ENCODE results near the gene SH3BP5.
"Not testable (repeated sequence)": the region's sequence is repeated elsewhere in the genome, so short reads cannot be mapped to it uniquely, and the experiment has no call there.

SH3BP5 gene

DNA sequence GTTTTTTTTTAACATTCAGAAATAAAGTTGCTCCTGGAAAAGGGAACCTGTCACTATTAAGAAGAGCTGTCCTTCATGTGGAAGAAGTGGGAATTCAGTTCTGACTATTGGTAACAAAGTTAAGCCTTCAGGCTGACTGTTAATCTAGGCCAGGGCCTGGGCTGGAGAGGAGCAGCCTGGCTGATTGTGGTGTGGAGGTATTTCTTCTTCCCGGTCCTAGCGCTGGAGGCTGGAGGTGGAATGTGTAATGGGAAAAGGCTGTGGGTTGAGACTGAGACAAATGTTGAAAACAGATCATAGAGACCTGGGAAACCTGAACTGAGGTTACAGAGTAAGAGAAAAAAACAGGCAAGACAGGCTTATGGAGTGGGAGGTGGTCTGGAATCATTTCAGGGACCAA lies 23.8 kb upstream of the SH3BP5 start:
- Mint-ChIP-seq H3K27ac (peak overlapping the region; percentile 82), H3K27me3 (no peaks in the 10 kb centered on the region), H3K4me3 (no peak overlapping the region), H3K9me3 (no peaks in the 10 kb centered on the region), H3K4me1 (ENCODE audit: low read depth) (peaks cover 43% of the 10 kb centered on the region), H3K36me3 (ENCODE audit: low read depth) (no peaks in the 10 kb centered on the region)
- DNase-seq: no peak

DNA sequence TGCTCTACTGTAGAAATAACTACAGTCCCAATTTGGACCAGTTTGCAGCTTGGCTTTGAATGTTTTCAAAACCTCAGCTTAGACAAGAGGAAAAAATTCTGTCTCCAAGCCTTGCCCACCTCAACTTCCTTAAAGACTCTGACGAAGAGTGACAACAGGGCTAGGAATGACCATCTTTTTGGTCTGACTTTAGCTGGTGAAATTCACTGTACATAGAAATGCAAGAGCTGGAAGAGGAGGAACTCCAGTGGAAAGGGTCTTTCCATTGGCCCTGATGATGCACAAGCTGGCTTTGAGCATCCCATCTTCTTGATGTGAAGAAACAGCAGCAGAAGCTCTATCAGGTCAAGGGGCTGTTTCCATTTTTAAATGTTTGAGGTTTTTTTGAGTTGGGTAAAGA lies 22.7 kb upstream of the SH3BP5 start:
- no peak for DNase-seq

GRCh38 chr3:15354485-15354884 lies 22.1 kb upstream of the SH3BP5 start:
- H3K27ac Mint-ChIP-seq: no peak overlapping the region
- H3K36me3 Mint-ChIP-seq (ENCODE audit: low read depth): no peaks in the 10 kb centered on the region
- H3K4me1 Mint-ChIP-seq (ENCODE audit: low read depth): peaks cover 33% of the 10 kb centered on the region
- H3K4me3 Mint-ChIP-seq: no peak overlapping the region
- no peak for DNase-seq
- H3K9me3 Mint-ChIP-seq: no peaks in the 10 kb centered on the region
- H3K27me3 Mint-ChIP-seq: no peaks in the 10 kb centered on the region

More for the DNA sequence above, 22.7 kb upstream of the SH3BP5 start:
- Mint-ChIP-seq H3K9me3 (no peaks in the 10 kb centered on the region), H3K27ac (no peak overlapping the region), H3K36me3 (ENCODE audit: low read depth) (no peaks in the 10 kb centered on the region), H3K4me3 (no peak overlapping the region), H3K4me1 (ENCODE audit: low read depth) (peaks cover 34% of the 10 kb centered on the region), H3K27me3 (no peaks in the 10 kb centered on the region)

GRCh38 chr3:15350141-15350540 lies 17.8 kb upstream of the SH3BP5 start:
- Mint-ChIP-seq H3K27me3 (no peaks in the 10 kb centered on the region), H3K4me3 (no peak overlapping the region), H3K4me1 (ENCODE audit: low read depth) (peaks cover 39% of the 10 kb centered on the region), H3K9me3 (no peaks in the 10 kb centered on the region), H3K27ac (no peak overlapping the region), H3K36me3 (ENCODE audit: low read depth) (no peaks in the 10 kb centered on the region)
- no peak for DNase-seq

DNA sequence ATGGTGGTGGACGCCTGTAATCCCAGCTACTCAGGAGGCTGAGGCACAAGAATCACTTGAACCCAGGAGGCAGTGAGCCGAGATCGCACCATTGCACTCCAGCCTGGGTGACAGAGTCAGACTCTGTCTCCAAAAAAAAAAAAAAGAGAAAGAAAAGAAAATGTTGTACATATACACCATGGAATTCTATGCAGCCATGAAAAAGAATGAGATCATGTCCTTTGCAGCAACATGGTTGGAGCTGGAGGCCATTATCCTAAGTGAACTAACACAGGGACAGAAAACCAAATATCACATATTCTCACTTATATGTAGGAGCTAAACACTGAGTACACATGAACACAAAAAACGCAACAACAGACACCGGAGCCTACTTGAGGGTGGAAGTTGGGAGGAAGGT lies 17.1 kb upstream of the SH3BP5 start:
- H3K36me3 Mint-ChIP-seq (ENCODE audit: low read depth); H3K9me3 Mint-ChIP-seq; DNase-seq; H3K27ac Mint-ChIP-seq; H3K4me3 Mint-ChIP-seq; H3K27me3 Mint-ChIP-seq: not testable (repeated sequence)
- peaks cover 35% of the 10 kb centered on the region for H3K4me1 Mint-ChIP-seq (ENCODE audit: low read depth)

- H3K4me1 Mint-ChIP-seq (ENCODE audit: low read depth): peaks cover 35% of the 10 kb centered on the region
- H3K9me3 Mint-ChIP-seq: no peaks in the 10 kb centered on the region
- H3K27me3 Mint-ChIP-seq: no peaks in the 10 kb centered on the region
- H3K36me3 Mint-ChIP-seq (ENCODE audit: low read depth): no peaks in the 10 kb centered on the region
- H3K27ac Mint-ChIP-seq: no peak overlapping the region
- H3K4me3 Mint-ChIP-seq: no peak overlapping the region
- DNase-seq: no peak
Observed at GRCh38 chr3:15348246-15348645, 15.9 kb upstream of the SH3BP5 start.

GRCh38 chr3:15347737-15348110 lies 15.3 kb upstream of the SH3BP5 start:
- no peaks in the 10 kb centered on the region for H3K36me3 Mint-ChIP-seq (ENCODE audit: low read depth)
- DNase-seq: no peak
- no peaks in the 10 kb centered on the region for H3K27me3 Mint-ChIP-seq
- no peak overlapping the region for H3K27ac Mint-ChIP-seq
- no peak overlapping the region for H3K4me3 Mint-ChIP-seq
- no peaks in the 10 kb centered on the region for H3K9me3 Mint-ChIP-seq
- peaks cover 35% of the 10 kb centered on the region for H3K4me1 Mint-ChIP-seq (ENCODE audit: low read depth)

GRCh38 chr3:15347063-15347736 lies 14.8 kb upstream of the SH3BP5 start:
- Mint-ChIP-seq H3K4me3 (no peak overlapping the region), H3K27ac (no peak overlapping the region), H3K9me3 (no peaks in the 10 kb centered on the region), H3K27me3 (no peaks in the 10 kb centered on the region), H3K4me1 (ENCODE audit: low read depth) (peaks cover 35% of the 10 kb centered on the region), H3K36me3 (ENCODE audit: low read depth) (no peaks in the 10 kb centered on the region)
- DNase-seq: no peak

DNA sequence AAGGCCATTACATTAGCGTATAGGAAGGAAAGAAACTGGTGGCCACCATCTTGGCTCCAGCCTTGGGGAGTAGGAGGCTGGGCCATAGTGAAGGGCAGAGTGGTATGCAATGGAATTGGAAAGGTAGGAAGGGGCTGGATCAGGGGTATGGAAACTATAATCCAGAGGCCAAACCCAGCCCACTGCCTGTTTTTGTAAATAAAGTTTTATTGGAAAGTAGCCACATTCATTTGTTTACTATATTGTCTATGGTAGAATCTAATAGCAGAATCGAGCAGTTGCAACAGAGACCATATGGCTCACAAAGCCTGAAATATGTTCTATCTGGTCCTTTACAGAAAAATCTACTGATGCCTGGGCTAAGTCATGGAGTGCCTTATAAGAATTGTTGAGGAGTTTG lies 14.1 kb upstream of the SH3BP5 start:
- no peaks in the 10 kb centered on the region for H3K27me3 Mint-ChIP-seq
- H3K36me3 Mint-ChIP-seq (ENCODE audit: low read depth): no peaks in the 10 kb centered on the region
- no peaks in the 10 kb centered on the region for H3K9me3 Mint-ChIP-seq
- H3K27ac Mint-ChIP-seq: no peak overlapping the region
- peaks cover 35% of the 10 kb centered on the region for H3K4me1 Mint-ChIP-seq (ENCODE audit: low read depth)
- H3K4me3 Mint-ChIP-seq: no peak overlapping the region
- DNase-seq: no peak

DNA sequence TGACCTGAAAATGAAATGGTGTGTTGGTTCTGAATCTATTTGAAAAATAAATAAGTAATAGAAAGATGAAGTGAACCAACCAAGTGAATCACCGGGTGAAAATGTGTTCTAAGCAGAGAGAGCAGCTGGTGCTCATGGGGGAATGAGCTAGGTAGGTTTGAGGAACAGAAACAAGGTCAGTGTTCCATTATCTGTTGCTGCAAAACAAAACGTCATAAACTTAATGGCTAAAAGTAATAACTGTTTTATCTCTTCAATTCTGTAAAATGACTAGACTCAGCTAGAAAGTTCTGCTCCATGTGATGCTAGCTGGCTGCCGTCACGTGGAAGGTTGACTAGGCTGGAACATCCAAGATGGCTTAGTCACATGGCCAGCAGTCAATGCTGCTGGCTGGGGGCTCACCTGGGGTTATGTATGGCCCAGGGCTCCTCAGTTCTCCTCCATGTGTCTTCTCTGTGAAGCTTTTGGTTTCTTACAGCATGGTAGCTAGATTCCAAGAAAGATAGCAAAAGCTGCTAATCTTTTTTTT lies 13.3 kb upstream of the SH3BP5 start:
- peaks cover 40% of the 10 kb centered on the region for H3K4me1 Mint-ChIP-seq (ENCODE audit: low read depth)
- no peaks in the 10 kb centered on the region for H3K27me3 Mint-ChIP-seq
- H3K9me3 Mint-ChIP-seq: no peaks in the 10 kb centered on the region
- H3K4me3 Mint-ChIP-seq: no peak overlapping the region
- no peaks in the 10 kb centered on the region for H3K36me3 Mint-ChIP-seq (ENCODE audit: low read depth)
- DNase-seq: no peak
- H3K27ac Mint-ChIP-seq: no peak overlapping the region

DNA sequence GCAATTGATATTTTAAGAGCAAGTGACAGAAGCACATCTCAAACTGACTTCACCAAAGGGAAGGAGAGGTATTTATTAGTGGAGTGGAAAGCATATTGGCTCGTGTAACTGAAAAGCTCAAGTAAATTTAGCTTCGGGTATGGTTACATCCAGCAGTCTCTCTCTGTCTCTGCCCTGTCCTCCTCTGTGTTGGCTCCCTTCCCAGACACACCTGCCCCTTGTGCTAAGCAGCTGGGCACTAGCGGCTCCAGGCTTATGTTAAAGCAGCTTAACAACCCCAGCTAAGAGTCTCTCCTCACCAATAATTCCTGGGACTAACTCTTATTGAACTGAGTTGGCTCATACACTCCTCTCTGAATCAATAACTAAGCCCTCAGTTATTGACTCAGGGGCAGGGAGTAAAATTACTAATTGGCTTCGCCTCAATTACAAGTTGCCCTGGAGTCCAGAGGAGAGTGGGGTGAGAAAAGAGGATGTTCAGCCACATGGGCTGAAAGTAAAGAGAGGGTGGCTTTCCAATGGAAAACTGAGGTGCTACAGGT lies 12.8 kb upstream of the SH3BP5 start:
- H3K27ac Mint-ChIP-seq: no peak overlapping the region
- no peaks in the 10 kb centered on the region for H3K36me3 Mint-ChIP-seq (ENCODE audit: low read depth)
- H3K9me3 Mint-ChIP-seq: no peaks in the 10 kb centered on the region
- DNase-seq: no peak
- H3K4me1 Mint-ChIP-seq (ENCODE audit: low read depth): peaks cover 39% of the 10 kb centered on the region
- H3K4me3 Mint-ChIP-seq: no peak overlapping the region
- H3K27me3 Mint-ChIP-seq: no peaks in the 10 kb centered on the region

GRCh38 chr3:15342945-15343344 lies 10.6 kb upstream of the SH3BP5 start:
- Mint-ChIP-seq H3K27me3 (no peaks in the 10 kb centered on the region), H3K4me3 (no peak overlapping the region), H3K9me3 (no peaks in the 10 kb centered on the region), H3K36me3 (ENCODE audit: low read depth) (no peaks in the 10 kb centered on the region), H3K27ac (no peak overlapping the region), H3K4me1 (ENCODE audit: low read depth) (peaks cover 37% of the 10 kb centered on the region)
- no peak for DNase-seq

GRCh38 chr3:15342246-15342645 lies 9.9 kb upstream of the SH3BP5 start:
- H3K4me1 Mint-ChIP-seq (ENCODE audit: low read depth): peaks cover 30% of the 10 kb centered on the region
- no peak for DNase-seq
- H3K36me3 Mint-ChIP-seq (ENCODE audit: low read depth): no peaks in the 10 kb centered on the region
- no peak overlapping the region for H3K4me3 Mint-ChIP-seq
- no peak overlapping the region for H3K27ac Mint-ChIP-seq
- H3K9me3 Mint-ChIP-seq: no peaks in the 10 kb centered on the region
- no peaks in the 10 kb centered on the region for H3K27me3 Mint-ChIP-seq

GRCh38 chr3:15341030-15341726 lies 8.8 kb upstream of the SH3BP5 start:
- no peak overlapping the region for H3K4me3 Mint-ChIP-seq
- H3K9me3 Mint-ChIP-seq: no peaks in the 10 kb centered on the region
- H3K36me3 Mint-ChIP-seq (ENCODE audit: low read depth): no peaks in the 10 kb centered on the region
- no peak overlapping the region for H3K27ac Mint-ChIP-seq
- H3K4me1 Mint-ChIP-seq (ENCODE audit: low read depth): peaks cover 20% of the 10 kb centered on the region
- H3K27me3 Mint-ChIP-seq: no peaks in the 10 kb centered on the region
- no peak for DNase-seq

- Mint-ChIP-seq H3K27me3 (no peaks in the 10 kb centered on the region), H3K36me3 (ENCODE audit: low read depth) (no peaks in the 10 kb centered on the region), H3K4me1 (ENCODE audit: low read depth) (peaks cover 11% of the 10 kb centered on the region), H3K27ac (no peak overlapping the region), H3K4me3 (no peak overlapping the region), H3K9me3 (no peaks in the 10 kb centered on the region)
- no peak for DNase-seq
Observed at GRCh38 chr3:15339786-15340215, 7.4 kb upstream of the SH3BP5 start.

All from activated T-cell treated with anti-CD3 and anti-CD28 coated beads, Interleukin-2, amount 50 U/mL, for 24 hours (primary cell).